NCI-H1092 (cell line): ENCODE measurements around the gene PYY.
"Not testable (repeated sequence)": the region's sequence is repeated elsewhere in the genome, so short reads cannot be mapped to it uniquely, and the experiment has no call there.

Experiments
- DNase-seq: peaks from one replicate; lab custom pipeline; 2025; lab: John Stamatoyannopoulos, UW

The PYY gene

GRCh38 chr17:43953746-43954145, at the start of gene PYY:
TSS of gene PYY (minus strand) at chr17:43953940. CDS start at chr17:43953483, 457 bp downstream.
- DNase-seq = no peak

- no peak for DNase-seq
These were observed 48.6 kb upstream of the PYY start for GRCh38 chr17:44002141-44002848.

- DNase-seq = no peak
These were observed 47.8 kb upstream of the PYY start for GRCh38 chr17:44001461-44001920.

GRCh38 chr17:44000871-44001460, 47.2 kb upstream of the PYY start:
- DNase-seq = no peak

GRCh38 chr17:44000141-44000860, 46.6 kb upstream of the PYY start:
- no peak for DNase-seq

- no peak for DNase-seq
These were observed 45.3 kb upstream of the PYY start for GRCh38 chr17:43999024-43999423.

- no peak for DNase-seq
These were observed 44.8 kb upstream of the PYY start for GRCh38 chr17:43998552-43998951.

GRCh38 chr17:43997180-43997579, 43.4 kb upstream of the PYY start:
- not testable (repeated sequence) for DNase-seq

GRCh38 chr17:43995150-43995471, 41.4 kb upstream of the PYY start:
- no peak for DNase-seq

- DNase-seq = no peak
These were observed 40.8 kb upstream of the PYY start for GRCh38 chr17:43994272-43995149.

GRCh38 chr17:43992641-43993040, 38.9 kb upstream of the PYY start:
- DNase-seq = no peak

GRCh38 chr17:43988301-43988700, 34.6 kb upstream of the PYY start:
- no peak for DNase-seq

- DNase-seq = no peak
These were observed 33.6 kb upstream of the PYY start for GRCh38 chr17:43987131-43988021.

GRCh38 chr17:43986225-43986981, 32.7 kb upstream of the PYY start:
- no peak for DNase-seq

- no peak for DNase-seq
These were observed 30.8 kb upstream of the PYY start for GRCh38 chr17:43984521-43984920.

GRCh38 chr17:43983515-43984411, 30.0 kb upstream of the PYY start:
- DNase-seq = no peak

GRCh38 chr17:43983196-43983514, 29.4 kb upstream of the PYY start:
- no peak for DNase-seq

GRCh38 chr17:43982171-43982570, 28.4 kb upstream of the PYY start:
- no peak for DNase-seq

GRCh38 chr17:43979671-43980070, 25.9 kb upstream of the PYY start:
- DNase-seq = no peak

- DNase-seq = no peak
These were observed 25.3 kb upstream of the PYY start for GRCh38 chr17:43979011-43979410.
